Sigmoid colon (tissue), 7 donors: ENCODE results near the gene ZNF646. TPM values are rescaled to one million over a fixed set of nuclear protein-coding genes. Genes with fewer than 3 reads are reported as not detected.

Experiments used
- DNase-seq: peaks from one replicate; pipeline ENCODE4 v3.0.0-alpha.2; 2019
- H3K27ac ChIP-seq, 4 donors: fragments of 200-600 bp; sonication (generic); one replicate each; pipeline ENCODE4 v1.5.1; 2016 to 2019; ENCODE audit warnings: mild to moderate bottlenecking in 1 of 4
- H3K27me3 ChIP-seq, 3 donors: fragments of 200-600 bp; sonication (generic); one replicate each; pipeline ENCODE4 v1.5.1; 2019; ENCODE audit warnings: mild to moderate bottlenecking in 1 of 3
- H3K36me3 ChIP-seq, 4 donors: fragments of 200-600 bp; sonication (generic); one replicate each; pipeline ENCODE4 v1.5.1; 2016 to 2019
- H3K4me1 ChIP-seq, 4 donors: fragments of 200-600 bp; sonication (generic); one replicate each; pipeline ENCODE4 v1.5.1; 2017 to 2019
- H3K4me3 ChIP-seq, 4 donors: fragments of 200-600 bp; sonication (generic); one replicate each; pipeline ENCODE4 v1.5.1; 2017 to 2019; ENCODE audit warnings: mild to moderate bottlenecking in 2 of 4, moderate library complexity in 1 of 4
- H3K9me3 ChIP-seq, 4 donors: fragments of 200-600 bp in 3 of 4; sonication (generic) in 3 of 4; one replicate each; pipeline versions ENCODE4 v1.5.1 to v1.6.1; 2013 to 2019
- EP300 ChIP-seq, 4 donors: sonication (generic); formaldehyde crosslinking; IDR thresholded peaks; one replicate each; pipeline ENCODE4 v1.6.1; 2017; ENCODE audit warnings: antibody characterized with exemption in 4 of 4
- POLR2A ChIP-seq, 2 donors: fragments of 450-650 bp; IDR thresholded peaks; one replicate each; pipeline ENCODE4 v1.6.1; 2016; ENCODE audit warnings: antibody characterized with exemption in 2 of 2, mild to moderate bottlenecking in 2 of 2, moderate library complexity in 2 of 2
- POLR2AphosphoS5 ChIP-seq, 4 donors: sonication (generic); formaldehyde crosslinking; IDR thresholded peaks; one replicate each; pipeline ENCODE4 v1.6.1; 2017; ENCODE audit warnings: antibody characterized with exemption in 4 of 4
- WGBS, 2 donors: extraction: QIAGEN DNeasy Blood & Tissue Kit; methylation state at CpG; one replicate each; pipeline ENCODE4 v1.1.7; 2013; 5-methylcytosine and 5-hydroxymethylcytosine counted together
- intact Hi-C: fragments of 100-400 bp; cut with DNase I; formaldehyde crosslinking; loops from one replicate; pipeline ENCODE4 v1.15.1; 2023
- polyA plus RNA-seq, 3 donors: library from polyadenylated mRNA; stranded (reverse); fragments of 200-250 nt; gene quantifications; one replicate each; pipeline ENCODE4 v1.2.3, GENCODE V29; 2013
- total RNA-seq, 4 donors: library from RNA; depleted of rRNA; stranded (reverse); fragments of >200 nt; gene quantifications; one replicate each; pipeline ENCODE4 v1.1.0, GENCODE V29; 2016
- TF ChIP-seq, protein P1 (sequence below), 4 experiments: fragments of 450-650 bp in 3 of 4; fragments of 200-600 bp in 1 of 4; IDR thresholded peaks; one replicate each; pipeline ENCODE4 v1.5.1; 2016 to 2019; ENCODE audit warnings: antibody characterized with exemption in 4 of 4, mild to moderate bottlenecking in 3 of 4, moderate library complexity in 2 of 4
- donor health status: healthy with polysubstance abuse.
- donor health status: Bipolar disorder and iron deficiency.
- donor health status: healthy.

Gene ZNF646
- total and polyA plus RNA-seq, 7 donors = 1.8 to 15.0 (median 8.3) TPM

DNA sequence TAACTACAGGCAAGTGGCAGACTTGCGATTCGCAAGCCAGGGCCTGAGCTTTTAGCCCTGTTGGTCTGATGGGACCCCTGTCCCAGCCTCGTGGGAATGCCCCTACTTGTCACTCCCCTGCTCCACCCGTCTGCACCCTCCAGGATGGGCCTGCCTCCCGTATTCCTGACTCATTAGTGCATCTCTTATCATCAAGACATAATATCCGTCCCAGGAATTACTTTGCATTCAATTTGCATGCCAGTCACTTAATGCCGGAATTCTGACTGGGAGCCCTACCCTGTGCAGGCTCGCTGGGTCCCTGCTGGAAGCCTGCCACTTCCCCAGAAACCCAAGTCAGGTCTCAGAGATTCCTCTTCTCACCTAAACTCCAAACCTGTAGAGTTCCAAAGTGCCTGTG is 11.2 kb downstream of the ZNF646 start:
- no peak for DNase-seq
- no peak overlapping the region for H3K27ac ChIP-seq
- intact Hi-C loops = no loop called here
- H3K9me3 ChIP-seq = no peaks in the 10 kb centered on the region
- H3K4me3 ChIP-seq = no peak overlapping the region
- peaks cover 12 to 83% (median 21%) of the 10 kb centered on the region in 4 donors for H3K36me3 ChIP-seq
- TF ChIP-seq, protein P1, sequence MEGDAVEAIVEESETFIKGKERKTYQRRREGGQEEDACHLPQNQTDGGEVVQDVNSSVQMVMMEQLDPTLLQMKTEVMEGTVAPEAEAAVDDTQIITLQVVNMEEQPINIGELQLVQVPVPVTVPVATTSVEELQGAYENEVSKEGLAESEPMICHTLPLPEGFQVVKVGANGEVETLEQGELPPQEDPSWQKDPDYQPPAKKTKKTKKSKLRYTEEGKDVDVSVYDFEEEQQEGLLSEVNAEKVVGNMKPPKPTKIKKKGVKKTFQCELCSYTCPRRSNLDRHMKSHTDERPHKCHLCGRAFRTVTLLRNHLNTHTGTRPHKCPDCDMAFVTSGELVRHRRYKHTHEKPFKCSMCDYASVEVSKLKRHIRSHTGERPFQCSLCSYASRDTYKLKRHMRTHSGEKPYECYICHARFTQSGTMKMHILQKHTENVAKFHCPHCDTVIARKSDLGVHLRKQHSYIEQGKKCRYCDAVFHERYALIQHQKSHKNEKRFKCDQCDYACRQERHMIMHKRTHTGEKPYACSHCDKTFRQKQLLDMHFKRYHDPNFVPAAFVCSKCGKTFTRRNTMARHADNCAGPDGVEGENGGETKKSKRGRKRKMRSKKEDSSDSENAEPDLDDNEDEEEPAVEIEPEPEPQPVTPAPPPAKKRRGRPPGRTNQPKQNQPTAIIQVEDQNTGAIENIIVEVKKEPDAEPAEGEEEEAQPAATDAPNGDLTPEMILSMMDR (IDR thresholded peaks at IDR 0.05) = no peak
- TF ChIP-seq POLR2AphosphoS5 (IDR thresholded peaks at IDR 0.05) = no peak
- no peaks in the 10 kb centered on the region for H3K27me3 ChIP-seq
- 79 to 85% methylated on average over 8 of the region's 8 CpGs for WGBS, 2 donors
- no peaks in the 10 kb centered on the region for H3K4me1 ChIP-seq

DNA sequence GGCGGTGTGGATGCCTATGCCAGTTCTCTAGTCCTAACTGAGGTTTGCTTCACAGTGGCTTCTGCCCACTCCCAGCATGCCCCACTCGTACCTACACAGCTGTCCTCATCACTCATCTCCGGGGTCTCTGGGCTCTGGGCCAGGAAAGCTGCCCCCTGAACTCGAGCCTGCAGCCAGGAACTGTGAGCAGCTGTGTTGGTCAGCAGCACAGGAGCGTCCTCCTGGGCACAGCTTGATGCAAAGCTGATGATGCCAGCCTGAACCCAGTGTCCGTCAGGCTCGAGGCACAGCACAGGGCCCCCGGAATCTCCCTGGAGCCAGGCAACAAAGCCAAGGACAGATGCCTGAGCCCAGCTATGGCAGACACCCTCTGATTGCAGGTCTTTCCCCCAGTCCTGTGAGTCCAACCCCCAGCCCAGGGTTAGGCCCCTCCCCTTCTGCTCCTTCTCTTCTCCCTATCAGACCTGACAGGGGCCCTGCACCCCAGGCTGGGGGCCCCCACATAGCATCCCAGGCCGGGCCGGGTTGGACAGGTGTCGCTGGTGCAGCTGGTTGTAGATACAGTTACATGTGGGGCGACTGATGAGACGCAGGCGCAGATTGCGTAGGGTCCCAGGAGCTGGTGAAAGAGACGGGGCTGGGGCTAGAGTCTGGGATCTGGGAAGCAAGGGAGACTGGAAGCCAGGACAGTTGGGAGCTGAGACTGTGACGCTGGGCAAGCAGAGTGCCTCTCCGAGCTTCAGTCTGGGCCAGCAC is 11.8 kb downstream of the ZNF646 start:
- 90 to 91% methylated on average over 18 of the region's 18 CpGs for WGBS, 2 donors
- Histone ChIP-seq H3K27me3 (no peaks in the 10 kb centered on the region), H3K4me1 (no peaks in the 10 kb centered on the region), H3K27ac (no peak overlapping the region), H3K36me3 (peaks cover 12 to 83% (median 18%) of the 10 kb centered on the region in 4 donors), H3K9me3 (no peaks in the 10 kb centered on the region), H3K4me3 (no peak overlapping the region)
- TF ChIP-seq EP300 (IDR thresholded peaks at IDR 0.05) (no peak), POLR2A (IDR thresholded peaks at IDR 0.05) (no peak), POLR2AphosphoS5 (IDR thresholded peaks at IDR 0.05) (no peak)
- TF ChIP-seq, protein P1 (IDR thresholded peaks at IDR 0.05) = no peak
- intact Hi-C loops = no loop called here
- no peak for DNase-seq

DNA sequence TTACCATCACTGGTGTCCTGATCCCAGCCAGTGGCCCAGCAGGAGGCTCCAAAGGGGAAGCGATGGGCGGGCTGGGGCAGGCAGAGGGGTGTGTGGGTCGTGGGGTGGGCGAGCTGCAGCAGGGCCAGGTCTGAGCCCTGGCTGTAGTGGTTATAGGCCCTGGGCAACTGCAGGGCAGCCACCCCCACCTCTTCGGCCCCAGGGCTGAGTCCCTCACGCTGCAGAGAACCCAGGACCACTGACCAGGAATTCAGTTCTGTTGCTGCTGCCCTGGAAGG is 12.3 kb downstream of the ZNF646 start:
- Histone ChIP-seq H3K36me3 (peaks cover 7 to 83% (median 19%) of the 10 kb centered on the region in 4 donors), H3K4me1 (no peaks in the 10 kb centered on the region), H3K9me3 (no peaks in the 10 kb centered on the region), H3K27ac (no peak overlapping the region), H3K4me3 (no peak overlapping the region), H3K27me3 (no peaks in the 10 kb centered on the region)
- TF ChIP-seq EP300 (IDR thresholded peaks at IDR 0.05) = no peak
- TF ChIP-seq, protein P1 (IDR thresholded peaks at IDR 0.05) = no peak
- TF ChIP-seq POLR2A (IDR thresholded peaks at IDR 0.05) = no peak
- TF ChIP-seq POLR2AphosphoS5 (IDR thresholded peaks at IDR 0.05) = no peak
- DNase-seq = no peak
- intact Hi-C loops = no loop called here
- 92% methylated on average over 6 of the region's 6 CpGs for WGBS, 2 donors

DNA sequence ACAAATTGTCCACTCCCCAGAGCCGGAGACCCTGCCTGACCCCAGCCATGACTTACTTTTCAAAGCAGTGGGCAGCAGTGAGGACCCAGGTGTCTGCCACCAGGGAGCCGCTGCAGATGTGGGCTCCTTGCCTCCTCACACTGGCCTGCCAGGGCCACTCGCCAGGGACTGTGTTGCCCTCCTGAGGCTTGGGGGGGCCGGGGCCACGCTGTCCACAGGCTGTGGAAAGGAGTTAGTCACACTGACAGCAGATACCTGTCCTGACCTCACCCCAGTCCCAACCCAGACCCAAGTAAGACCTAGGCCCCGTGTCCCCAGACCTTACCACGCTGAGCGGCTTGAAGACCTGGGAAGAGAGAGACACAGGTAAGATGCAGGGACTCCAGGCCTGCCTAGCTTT is 13.3 kb downstream of the ZNF646 start:
- Histone ChIP-seq H3K27ac (no peak overlapping the region), H3K36me3 (peaks cover 7 to 75% (median 17%) of the 10 kb centered on the region in 4 donors), H3K9me3 (no peaks in the 10 kb centered on the region), H3K4me1 (peaks cover 0 to 2% (median 0%) of the 10 kb centered on the region in 4 donors), H3K4me3 (no peak overlapping the region), H3K27me3 (no peaks in the 10 kb centered on the region)
- no peak for DNase-seq
- intact Hi-C loops = no loop called here
- TF ChIP-seq POLR2A (IDR thresholded peaks at IDR 0.05) (no peak), EP300 (IDR thresholded peaks at IDR 0.05) (no peak), POLR2AphosphoS5 (IDR thresholded peaks at IDR 0.05) (no peak)
- TF ChIP-seq, protein P1 (IDR thresholded peaks at IDR 0.05) = no peak
- WGBS, 2 donors = 93 to 94% methylated on average over 8 of the region's 8 CpGs

DNA sequence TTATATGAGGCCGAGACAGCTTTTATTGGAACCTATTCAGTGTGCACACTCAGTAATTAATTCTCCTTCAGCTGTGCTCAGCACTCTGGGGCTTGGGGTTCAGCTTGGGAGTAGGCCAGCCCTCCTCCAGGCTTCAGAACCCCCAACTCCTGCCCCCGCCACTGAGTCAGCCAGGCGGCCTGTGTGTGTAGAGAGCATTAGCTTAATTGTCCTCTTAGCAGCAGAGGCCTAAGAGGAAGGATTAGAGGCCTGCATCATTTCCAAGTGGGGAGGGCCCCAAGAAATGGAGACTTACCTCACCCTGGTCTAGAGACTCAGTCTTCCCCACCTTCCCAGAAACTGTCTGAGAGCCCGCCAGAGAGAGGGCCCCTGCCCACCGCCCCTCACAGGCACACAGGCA is 13.7 kb downstream of the ZNF646 start:
- peaks cover 7 to 70% (median 15%) of the 10 kb centered on the region in 4 donors for H3K36me3 ChIP-seq
- WGBS, 2 donors = 76 to 82% methylated on average over 5 of the region's 5 CpGs
- H3K27me3 ChIP-seq = no peaks in the 10 kb centered on the region
- no peaks in the 10 kb centered on the region for H3K9me3 ChIP-seq
- no peak overlapping the region for H3K27ac ChIP-seq
- TF ChIP-seq POLR2A (IDR thresholded peaks at IDR 0.05) (no peak), EP300 (IDR thresholded peaks at IDR 0.05) (no peak), POLR2AphosphoS5 (IDR thresholded peaks at IDR 0.05) (no peak)
- TF ChIP-seq, protein P1 (IDR thresholded peaks at IDR 0.05) = no peak
- peaks cover 0 to 7% (median 3%) of the 10 kb centered on the region in 4 donors for H3K4me1 ChIP-seq
- no peak for DNase-seq
- H3K4me3 ChIP-seq = no peak overlapping the region
- intact Hi-C loops = no loop called here
